Measurements from ENCODE around the gene PPP2R1A. TPM values are rescaled to one million over a fixed set of nuclear protein-coding genes. Genes with fewer than 3 reads are reported as not detected.
"Not testable (repeated sequence)": the region's sequence is repeated elsewhere in the genome, so short reads cannot be mapped to it uniquely, and the experiment has no call there.

The PPP2R1A gene
- total RNA-seq, 1 donor from 2014 or later = 160 TPM

DNA sequence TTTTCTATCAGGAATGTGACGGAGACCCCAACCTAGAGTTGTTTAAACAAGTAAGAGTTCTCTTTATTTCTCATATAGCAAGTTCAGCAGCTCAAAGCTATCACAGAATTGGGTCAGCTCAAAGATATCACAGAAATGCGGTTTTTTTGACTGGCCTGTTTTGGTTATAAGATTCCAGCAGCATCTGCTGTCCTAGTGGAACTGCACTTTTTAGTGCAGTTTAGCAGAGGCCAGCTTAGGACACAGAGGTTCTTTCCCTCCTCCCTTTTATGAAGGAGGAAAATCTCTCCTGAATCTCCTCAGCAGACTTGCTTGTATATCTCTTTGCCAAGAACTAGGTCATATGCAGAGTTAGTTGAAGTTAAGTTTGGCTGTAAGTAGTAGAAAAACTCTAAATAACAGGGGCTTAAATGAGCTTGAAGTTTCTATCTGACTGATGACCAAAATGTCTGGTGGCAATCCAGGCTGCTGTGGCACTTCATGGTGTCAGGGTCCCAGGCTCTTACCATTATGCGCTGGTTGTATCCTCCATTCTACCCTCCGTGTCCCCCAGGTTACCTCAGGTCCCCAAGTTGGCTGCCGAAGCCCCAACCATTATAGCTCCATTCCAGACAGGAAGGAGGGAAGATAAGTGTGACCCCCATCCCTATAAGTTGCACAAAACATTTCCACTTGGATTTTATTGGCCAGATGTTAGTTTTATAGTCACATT lies 6.6 kb downstream of the PPP2R1A start:
- Histone ChIP-seq H3K9me3 (no peaks in the 10 kb centered on the region), H3K27ac (no peak overlapping the region), H3K4me1 (peaks cover 32% of the 10 kb centered on the region), H3K36me3 (peaks cover 59% of the 10 kb centered on the region), H3K4me3 (no peak overlapping the region), H3K27me3 (no peaks in the 10 kb centered on the region)
- intact Hi-C loops (cut with DNase I) = no loop called here
- no peak for DNase-seq
- TF ChIP-seq CTCF (IDR thresholded peaks at IDR 0.05) = no peak
- ATAC-seq = no peak

DNA sequence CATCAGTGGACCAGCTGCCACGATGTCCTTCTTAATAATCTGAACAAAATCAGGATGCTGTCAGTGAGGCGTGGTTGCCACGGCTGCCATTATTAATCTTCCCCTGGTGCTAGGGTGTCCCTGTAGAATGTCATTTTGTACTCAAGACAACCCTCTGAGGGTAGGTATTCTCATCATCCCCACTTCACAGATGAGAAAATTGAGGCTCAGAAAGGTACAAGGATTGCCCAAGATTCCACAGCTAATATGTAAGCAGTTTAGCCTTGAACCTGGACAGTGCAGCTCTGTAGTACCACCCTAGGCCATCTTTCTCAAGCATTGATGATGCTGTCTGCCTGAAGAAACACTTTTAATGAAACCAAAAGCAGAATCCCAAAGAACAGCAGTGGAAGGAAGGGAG lies 8.1 kb downstream of the PPP2R1A start:
- DNase-seq (no peak), ATAC-seq (no peak)
- no peaks in the 10 kb centered on the region for H3K27me3 ChIP-seq
- H3K36me3 ChIP-seq = peaks cover 71% of the 10 kb centered on the region
- H3K27ac ChIP-seq = no peak overlapping the region
- peaks cover 19% of the 10 kb centered on the region for H3K4me1 ChIP-seq
- intact Hi-C loops (cut with DNase I) = no loop called here
- no peaks in the 10 kb centered on the region for H3K9me3 ChIP-seq
- no peak overlapping the region for H3K4me3 ChIP-seq
- TF ChIP-seq CTCF (IDR thresholded peaks at IDR 0.05) = no peak

GRCh38 chr19:52198678-52199077 lies 8.8 kb downstream of the PPP2R1A start:
- TF ChIP-seq CTCF (IDR thresholded peaks at IDR 0.05) = no peak
- intact Hi-C loops (cut with DNase I) = no loop called here
- Histone ChIP-seq H3K9me3 (no peaks in the 10 kb centered on the region), H3K4me3 (no peak overlapping the region), H3K27ac (no peak overlapping the region), H3K27me3 (no peaks in the 10 kb centered on the region), H3K36me3 (peaks cover 71% of the 10 kb centered on the region), H3K4me1 (peaks cover 12% of the 10 kb centered on the region)
- DNase-seq = no peak
- ATAC-seq = no peak

DNA sequence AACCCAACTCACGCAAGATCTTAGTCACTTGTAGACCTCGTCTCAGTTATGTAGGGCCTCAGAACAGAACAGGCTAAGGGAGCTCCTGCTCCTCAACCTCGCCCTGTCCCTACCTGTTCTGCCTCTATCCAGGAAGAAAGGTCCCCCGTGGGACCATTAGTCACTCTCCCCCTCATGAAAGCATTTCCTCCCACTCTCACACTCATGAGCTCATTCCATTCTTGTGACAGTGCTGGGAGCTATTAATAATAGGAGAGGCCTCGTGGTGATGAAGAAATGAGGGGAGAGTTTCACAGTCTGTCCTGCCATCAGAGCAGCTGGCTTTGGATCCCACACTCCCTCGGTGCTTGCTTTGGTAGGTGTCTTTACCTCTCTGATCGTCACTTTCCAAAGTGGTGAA lies 10.2 kb downstream of the PPP2R1A start:
- Histone ChIP-seq H3K27ac (no peak overlapping the region), H3K4me1 (peaks cover 10% of the 10 kb centered on the region), H3K27me3 (no peaks in the 10 kb centered on the region), H3K36me3 (peaks cover 84% of the 10 kb centered on the region), H3K4me3 (no peak overlapping the region), H3K9me3 (no peaks in the 10 kb centered on the region)
- intact Hi-C loops (cut with DNase I) = no loop called here
- ATAC-seq (peak; percentile 64), DNase-seq (no peak)
- no peak for TF ChIP-seq CTCF (IDR thresholded peaks at IDR 0.05)

GRCh38 chr19:52200755-52201391 lies 11.0 kb downstream of the PPP2R1A start:
- H3K9me3 ChIP-seq; H3K4me1 ChIP-seq; H3K27ac ChIP-seq; intact Hi-C loops (cut with DNase I); H3K27me3 ChIP-seq; ATAC-seq; H3K4me3 ChIP-seq; DNase-seq: not testable (repeated sequence)
- peaks cover 86% of the 10 kb centered on the region for H3K36me3 ChIP-seq

GRCh38 chr19:52206481-52206880 lies 16.6 kb downstream of the PPP2R1A start:
- no peaks in the 10 kb centered on the region for H3K4me1 ChIP-seq
- DNase-seq = no peak
- intact Hi-C loops (cut with DNase I) = no loop called here
- no peak overlapping the region for H3K27ac ChIP-seq
- no peaks in the 10 kb centered on the region for H3K27me3 ChIP-seq
- H3K9me3 ChIP-seq = no peaks in the 10 kb centered on the region
- TF ChIP-seq CTCF (IDR thresholded peaks at IDR 0.05) = no peak
- H3K4me3 ChIP-seq = no peak overlapping the region
- H3K36me3 ChIP-seq = peaks cover 100% of the 10 kb centered on the region
- no peak for ATAC-seq

Data from upper lobe of right lung (tissue), 1 donor.